ENCODE results near the gene KLC4.

KLC4 gene

DNA sequence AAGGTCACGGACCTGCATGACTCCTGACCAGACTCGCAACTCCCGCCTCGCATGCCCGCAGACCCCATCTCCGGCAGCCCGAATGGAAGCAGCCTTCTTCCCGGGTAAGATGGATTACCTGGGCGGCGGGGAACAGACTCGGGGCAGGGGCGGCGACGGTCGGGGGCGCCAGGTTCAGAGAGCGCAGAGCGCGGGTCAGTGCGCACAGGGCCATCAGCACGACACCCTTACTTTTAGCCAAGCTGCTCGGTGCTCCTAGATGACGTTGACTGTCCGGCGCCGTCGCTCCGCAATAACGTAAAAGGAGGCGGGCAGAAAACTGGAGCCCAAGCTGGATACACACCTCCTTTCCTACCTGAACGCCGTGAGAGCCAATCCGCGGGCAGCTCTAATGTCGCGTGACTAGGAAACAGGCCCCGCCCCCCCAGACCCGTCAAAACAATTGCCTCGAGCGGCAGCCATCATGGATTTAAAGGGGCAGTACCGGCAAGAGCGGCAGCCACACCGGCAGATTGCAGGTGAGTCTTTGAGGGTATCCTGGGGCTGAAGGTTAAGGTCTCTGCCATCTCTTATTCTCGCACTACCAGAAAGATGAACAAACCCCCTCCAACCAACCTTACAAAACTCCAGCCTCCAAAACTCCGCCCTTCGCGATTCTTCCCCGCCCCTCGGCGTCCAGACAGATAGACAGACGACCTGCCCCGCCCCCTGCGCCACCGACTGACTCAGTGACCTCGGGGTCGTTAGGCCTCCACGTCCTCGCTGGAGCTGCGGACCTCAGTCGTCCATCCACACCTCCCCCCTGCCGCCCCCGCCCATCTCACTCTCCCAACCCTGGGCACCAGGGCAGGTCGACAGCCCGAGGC is at the start of gene KLC4, which contains the start of gene MRPL2:
Gene KLC4, plus strand, starts transcription at position 464 of the 866 bp plus-strand sequence. CDS start 1,705 bp downstream, outside the sequence.
Gene MRPL2, minus strand, starts transcription at position 267 of the 866 bp plus-strand sequence. Its CDS starts 53 bp downstream, at position 214.
- peak; percentile 99 for DNase-seq

DNA sequence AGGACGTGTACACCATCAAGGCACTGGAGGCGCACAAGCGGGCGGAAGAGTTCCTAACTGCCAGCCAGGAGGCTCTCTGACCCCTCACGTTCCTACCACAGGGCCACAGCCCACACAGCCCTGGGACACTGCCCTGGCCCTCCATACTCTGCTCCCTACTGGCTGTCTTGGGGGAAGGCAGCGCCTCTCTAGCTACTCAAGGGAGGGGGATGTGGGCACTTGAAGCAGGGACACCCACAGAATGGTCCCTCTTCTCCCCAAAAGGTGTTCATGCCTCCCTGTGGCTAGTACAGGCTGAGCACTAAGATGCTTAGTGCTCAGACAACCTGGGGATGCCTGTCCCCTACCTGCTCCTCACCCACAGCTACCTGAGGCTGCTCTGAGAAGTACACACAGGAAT is 48.2 kb upstream of the KLC4 start:
- DNase-seq = no peak

DNA sequence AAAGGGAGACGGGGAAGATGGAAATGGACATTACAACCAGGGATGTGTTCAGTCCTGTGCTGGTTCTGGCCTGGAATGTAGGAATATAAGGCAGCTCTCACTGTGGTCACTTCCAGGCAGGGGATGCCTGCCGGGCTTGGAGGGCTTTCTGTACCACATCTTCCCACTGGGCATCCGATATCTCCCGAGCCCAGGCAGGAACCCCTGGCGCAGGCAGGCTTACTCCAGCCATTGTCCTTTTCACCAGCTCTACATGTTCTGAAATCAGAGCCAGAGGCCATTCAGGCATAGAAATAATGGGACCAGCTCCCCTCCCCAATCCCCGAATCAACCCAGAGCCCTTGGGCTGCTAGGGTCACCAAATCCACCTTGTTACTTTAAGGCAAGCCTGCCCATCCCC is 47.1 kb upstream of the KLC4 start:
- no peak for DNase-seq

DNA sequence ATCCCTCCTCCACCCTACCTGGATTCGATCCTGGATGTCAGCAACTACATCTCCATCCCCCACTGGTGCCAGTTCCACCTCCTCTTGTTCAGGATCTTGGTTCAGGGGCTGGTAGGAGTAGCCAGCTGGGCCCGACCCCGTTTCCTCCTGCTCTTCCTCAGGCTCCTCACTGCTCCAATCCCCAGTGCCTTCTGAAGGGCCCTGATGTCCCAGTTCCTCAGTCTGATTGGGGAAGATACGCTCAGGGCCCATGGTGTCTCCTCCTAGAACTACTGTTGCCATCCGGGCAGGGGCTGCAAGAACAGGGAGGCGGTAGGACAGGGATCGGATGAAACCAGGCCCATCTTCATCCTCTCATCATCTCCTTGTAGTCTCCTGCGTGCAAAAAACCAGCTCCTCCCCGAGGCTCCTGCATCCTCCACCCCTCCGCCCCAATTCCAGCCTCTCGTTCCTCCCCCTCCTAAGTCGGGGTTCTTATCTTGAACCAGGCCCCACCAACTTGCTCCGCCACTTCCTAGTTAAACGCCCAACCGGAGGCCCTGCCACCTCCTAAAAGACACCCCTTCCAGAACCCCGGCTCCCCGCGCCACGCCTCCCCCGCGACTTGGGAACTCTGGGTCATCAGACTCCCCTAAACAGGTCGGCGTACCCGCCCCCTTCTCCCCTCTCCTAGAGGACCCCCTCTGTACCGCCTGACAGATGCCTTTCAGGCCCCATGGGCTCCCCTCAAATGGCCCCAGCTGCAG is 46.2 kb upstream of the KLC4 start:
- DNase-seq = peak; percentile 54

DNA sequence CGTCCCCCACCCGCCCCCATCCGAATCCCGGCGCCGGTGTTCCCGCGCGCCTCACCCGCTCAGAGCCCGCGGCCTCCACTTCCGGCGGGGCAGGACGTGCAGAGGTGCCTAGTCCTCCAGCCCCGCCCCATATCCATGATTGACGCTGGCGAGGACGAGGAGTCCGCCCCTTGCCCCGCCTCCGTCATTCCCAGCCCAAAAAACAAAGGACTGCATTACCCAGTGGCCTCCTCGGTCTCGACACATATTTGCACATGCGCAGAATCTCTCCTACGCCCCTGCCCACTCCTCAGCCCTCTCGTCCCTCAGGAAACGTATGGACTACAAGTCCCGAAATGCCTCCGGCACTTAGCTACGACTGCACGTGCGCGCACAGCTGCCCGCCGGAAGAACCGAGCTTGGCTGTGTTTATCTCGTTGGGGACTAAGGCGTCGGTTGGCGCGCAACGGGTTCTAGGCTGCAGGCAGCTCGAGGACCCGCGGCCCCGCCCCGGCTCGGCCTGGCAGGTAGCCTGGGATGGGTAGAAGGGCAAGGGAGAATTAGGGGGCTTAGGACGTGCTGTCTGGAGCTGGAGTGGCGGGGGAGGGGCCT is 45.5 kb upstream of the KLC4 start, which contains the start of the genes KLHDC3 and MEA1:
Gene KLHDC3, plus strand, starts transcription at position 407 of the 591 bp plus-strand sequence. CDS start 2,944 bp downstream, outside the sequence.
Gene MEA1, minus strand, starts transcription at position 104 of the 591 bp plus-strand sequence. CDS start 133 bp downstream, outside the sequence.
- peak; percentile 99 for DNase-seq

DNA sequence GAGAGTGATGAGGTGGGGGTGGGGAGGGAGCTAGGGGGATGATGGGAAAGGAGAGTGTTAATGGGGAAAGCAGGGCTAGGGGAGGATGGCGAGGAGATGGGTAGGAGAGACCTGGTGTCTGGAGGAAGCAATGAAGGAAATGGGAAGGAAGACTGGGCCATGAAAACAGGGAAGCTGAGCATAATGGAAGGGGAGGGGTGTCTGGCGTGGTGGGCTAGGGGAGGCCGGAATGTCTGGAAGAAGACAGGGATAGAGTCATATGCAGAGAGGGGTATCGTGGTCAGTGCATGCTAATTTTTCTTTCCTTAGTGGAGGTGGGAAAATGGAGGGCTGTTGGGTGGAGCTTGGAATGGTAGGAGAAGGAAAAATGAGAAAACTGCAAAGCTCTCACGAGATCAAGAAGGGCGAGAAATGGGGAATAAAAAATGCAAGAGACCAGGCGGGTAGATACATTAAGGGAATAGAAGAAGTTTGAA is 45.0 kb upstream of the KLC4 start:
- peak; percentile 34 for DNase-seq

DNA sequence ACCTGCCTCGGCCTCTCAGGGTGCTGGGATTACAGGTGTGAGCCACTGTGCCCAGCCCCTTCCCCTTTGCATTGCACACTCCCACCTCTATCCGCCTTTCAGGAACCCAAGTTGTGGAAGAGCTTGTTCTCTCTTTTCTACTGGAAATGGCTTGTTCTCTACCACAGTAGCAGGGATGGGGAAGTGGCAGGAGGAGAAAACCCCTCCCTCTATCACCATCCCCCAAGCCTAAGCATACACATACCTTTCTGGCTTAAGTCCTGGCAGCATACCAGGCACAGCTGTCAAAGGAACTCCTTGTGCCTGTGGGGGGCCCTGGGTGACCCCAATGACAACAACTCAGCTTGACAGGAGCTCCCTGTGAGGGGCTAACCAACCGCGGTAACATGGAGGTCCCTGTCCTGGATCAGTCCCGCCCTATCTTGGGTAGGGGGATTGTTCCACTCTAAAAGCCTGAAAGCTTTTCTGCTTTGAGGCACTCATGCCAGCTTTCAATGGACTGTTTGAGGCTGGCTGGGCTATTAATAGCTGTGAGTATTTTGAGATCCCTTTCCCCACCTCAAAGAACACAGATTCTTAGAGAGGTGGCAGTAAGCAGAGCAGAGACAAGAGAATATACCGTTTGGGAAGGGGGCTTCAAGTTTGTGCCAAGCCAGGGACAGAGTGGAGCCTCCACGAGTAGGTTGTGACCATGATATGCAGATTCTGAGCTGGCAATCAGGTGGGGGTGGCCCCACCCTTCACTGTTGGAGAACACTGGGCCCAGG is 43.1 kb upstream of the KLC4 start:
- no peak for DNase-seq

DNA sequence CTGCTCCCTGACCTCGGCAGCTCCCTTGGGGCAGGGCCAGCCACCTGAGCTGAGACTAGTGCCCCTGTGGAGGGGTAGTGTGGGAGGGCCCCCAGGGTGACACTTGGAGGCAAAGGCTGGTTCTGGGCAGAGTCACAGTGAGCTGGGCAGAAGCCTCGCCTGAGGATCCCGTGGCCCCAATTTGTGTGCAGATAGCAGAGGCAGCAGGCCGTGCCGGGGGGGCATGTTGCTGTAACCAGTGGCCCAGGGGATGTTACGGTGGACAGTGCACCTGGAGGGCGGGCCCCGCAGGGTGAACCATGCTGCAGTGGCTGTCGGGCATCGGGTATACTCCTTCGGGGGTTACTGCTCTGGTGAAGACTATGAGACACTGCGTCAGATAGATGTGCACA is 42.5 kb upstream of the KLC4 start:
- DNase-seq = no peak

DNA sequence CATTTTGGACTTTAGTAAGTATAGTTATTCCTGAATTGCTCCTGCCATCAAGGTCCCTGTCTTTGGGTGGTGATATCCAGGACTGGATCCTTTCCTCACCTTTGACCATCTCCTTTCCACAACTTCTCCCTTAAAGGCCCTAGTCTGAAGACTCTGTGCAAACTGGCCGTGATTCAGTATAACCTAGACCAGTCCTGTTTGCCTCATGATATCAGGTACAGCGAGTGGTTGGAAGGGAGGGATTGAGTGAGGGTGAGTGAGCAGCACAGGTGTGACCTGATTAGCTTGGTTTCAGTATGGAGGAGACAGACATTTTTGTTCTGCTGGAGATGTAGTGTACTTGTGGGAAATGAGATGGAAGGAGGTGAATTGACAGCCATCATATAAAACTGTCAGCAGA is 40.3 kb upstream of the KLC4 start:
- no peak for DNase-seq

DNA sequence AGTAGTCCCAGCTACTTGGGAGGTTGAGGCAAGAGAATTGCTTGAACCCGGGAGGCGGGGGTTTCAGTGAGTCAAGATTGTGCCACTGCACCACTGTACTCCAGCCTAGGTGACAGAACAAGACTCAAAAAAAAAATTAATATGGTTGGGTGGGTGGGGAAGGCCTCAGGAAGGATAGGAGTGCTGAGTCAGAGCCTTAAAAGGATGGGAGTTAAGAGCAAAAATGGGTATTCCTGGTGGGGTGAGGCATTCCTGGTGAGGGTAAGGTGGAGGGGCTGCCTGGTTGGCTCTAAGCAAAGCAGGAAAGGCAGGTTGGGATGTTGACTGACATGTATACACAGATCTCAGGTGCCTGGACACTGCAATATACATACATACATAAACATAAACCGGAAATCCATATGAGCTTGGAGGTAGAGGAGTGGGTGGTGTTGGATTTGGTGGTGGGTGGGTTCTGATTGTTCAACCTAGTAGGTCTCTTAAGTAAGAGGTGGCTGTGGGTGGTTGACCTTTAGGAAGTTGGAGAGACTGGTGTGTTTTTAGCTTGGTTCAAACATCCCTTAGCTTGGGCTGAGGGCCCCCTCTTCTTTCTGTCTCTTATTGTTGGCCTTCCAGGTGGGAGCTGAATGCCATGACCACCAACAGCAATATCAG is 39.3 kb upstream of the KLC4 start:
- DNase-seq = no peak

DNA sequence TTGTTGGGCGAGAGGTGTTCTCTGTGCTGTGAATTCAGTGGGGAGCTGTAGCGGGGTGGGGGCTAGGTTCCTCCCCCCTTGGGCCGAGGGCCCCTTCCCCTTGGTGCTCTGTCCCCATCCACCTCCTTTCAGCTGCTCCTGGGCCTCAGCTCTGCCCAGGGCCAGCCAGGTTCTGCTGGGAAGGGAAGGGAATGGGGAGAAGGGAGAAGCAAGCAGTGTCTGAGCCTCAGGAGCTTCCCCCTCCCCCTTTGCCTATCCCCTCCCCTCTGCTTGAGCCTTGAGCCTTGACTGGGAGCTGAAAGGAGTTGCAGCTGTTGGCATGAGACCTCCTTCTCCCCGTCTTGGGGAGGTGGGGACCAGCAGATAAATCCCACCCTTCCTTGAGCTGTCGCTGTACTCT is 38.6 kb upstream of the KLC4 start:
- DNase-seq = no peak

DNA sequence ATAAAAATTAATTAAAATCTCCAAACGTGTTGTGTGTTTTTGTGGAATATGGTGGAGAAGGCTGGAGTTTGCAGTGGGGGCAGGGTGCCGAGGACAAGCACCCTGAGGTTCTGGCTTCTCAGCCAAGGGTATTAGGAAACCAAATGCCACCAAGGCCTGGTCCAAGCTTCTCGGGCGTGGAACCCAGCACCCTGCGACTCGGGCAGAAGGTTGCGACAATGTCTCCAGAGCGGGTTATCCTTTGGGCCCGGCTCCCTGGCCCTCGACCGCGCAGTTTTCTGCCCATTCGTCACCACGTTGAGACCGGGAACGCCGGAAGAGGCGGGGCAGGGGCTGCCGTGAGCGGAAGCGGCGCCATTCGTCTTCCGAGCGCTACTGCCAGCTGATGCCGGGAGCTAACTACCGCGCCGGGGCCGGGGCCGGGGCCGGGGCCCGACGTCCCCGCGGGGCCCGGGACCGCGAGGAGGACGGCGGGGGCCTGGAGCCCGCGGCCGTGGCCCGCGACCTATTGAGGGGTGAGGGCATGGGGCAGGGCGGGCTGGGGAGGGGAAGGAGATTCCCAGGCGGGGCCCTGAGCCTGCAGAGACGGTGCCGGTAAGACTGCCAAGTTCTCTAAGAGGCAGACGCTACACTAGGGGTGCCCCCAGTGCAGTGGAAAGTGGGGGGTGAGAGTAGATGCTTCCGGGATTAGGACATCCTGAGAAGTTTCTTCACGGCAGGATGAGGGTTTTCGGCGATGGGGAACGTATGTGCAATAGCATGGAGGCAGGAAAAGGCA is 38.0 kb upstream of the KLC4 start, which contains the start of gene RRP36:
Gene RRP36, plus strand, starts transcription at position 354 of the 778 bp plus-strand sequence. Its CDS starts 32 bp downstream, at position 386.
- peak; percentile 70 for DNase-seq

DNA sequence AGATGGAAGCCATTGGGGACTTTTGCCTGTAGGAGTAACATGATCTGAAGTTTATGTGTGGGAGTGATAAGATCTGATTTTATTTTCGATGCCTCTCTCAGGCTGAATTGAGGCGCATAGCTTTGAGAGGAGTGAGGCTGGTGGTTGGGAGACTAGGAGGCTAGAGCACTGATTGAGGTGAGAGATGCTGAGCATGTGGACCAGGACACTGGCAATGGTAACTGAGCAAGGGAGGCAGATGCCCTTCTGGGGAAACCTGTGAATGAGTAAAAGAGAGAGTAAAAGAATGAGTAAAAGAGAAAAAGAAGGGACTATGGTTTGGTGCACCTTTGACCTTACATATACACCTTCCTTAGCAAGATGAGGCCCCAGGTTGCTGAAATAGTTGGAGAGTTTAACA is 35.0 kb upstream of the KLC4 start:
- no peak for DNase-seq

DNA sequence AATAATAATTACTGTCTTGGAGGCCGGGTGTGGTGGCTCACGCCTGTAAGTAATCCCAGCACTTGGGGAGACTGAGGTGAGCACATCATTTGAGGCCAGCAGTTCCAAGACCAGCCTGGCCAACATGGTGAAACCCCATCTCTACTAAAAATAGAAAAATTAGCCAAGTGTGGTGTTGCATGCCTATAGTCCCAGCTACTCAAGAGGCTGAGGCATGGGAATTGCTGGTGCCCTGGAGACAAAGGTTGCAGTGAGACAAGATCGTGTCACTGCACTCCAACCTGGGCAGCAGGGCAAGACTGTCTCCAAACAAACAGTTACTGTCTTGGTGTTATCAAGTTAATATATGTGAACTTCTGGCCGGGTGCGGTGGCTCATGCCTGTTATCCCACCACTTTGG is 33.1 kb upstream of the KLC4 start:
- no peak for DNase-seq

DNA sequence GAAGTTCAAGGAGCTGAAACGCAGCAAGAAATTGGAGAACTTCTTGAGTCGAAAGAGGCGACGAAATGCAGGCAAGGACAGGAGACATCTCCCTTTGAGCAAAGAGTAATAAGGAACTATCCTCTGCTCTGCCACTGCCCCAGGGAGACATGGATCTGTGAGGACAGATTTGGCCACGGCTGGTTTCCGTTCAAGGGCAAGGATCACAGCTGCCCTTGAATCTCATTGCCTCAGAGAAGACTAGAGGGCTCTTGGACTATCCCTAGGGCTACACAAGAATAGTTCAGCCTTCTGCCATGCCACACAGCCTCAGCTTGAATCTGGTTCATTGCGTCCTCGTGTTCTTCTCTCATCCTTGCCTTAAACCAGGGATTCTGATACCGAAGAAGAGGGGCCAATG is 30.3 kb upstream of the KLC4 start:
- no peak for DNase-seq

DNA sequence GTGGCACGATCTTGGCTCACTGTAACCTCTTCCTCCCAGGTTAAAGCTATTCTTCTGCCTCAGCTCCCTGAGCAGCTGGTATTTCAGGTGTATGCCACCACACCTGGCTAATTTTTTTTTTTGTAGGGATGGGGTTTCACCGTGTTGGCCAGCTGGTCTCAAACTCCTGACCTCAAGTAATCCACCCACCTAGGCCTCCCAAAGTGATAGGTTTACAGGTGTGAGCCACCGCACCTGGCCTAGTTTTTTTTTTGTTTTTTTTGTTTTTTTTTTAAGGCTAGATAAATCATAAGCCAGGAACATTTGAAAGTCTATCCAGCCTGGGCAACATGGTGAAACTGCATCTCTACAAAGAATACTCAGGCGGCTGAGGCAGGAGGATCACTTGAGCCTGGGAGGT is 27.1 kb upstream of the KLC4 start:
- no peak for DNase-seq

DNA sequence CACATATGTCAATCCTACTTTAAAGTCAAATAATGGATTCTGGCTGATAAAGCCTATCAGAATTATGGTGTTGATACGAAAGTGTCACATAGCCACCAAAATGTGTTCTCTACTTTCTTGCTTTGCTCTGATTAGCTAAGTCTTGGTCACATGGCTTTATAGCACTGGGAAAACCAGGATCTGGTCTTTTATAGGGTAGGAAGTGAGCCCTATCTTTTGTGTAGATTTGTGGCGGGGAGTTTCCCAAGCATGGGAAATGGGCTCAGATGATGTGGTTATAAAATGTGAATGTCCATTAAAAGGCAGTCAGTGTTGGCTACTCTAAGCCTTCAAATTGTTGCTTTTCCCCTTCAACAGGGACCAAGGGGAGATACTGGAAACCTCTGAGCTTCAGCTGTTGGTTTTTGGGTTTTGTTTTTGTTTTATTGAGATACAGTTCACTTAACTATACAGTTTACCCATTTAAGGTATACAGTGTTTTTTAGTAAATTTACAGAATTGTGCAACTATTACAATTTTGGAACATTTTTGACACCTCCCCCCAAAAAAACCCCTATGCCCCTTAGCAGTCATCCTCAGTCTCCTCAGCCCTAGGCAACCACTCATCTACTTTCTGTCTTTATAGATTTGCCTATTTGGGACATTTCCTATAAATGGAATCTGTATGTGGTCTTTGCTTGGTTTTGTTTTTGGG is 25.8 kb upstream of the KLC4 start:
- no peak for DNase-seq

DNA sequence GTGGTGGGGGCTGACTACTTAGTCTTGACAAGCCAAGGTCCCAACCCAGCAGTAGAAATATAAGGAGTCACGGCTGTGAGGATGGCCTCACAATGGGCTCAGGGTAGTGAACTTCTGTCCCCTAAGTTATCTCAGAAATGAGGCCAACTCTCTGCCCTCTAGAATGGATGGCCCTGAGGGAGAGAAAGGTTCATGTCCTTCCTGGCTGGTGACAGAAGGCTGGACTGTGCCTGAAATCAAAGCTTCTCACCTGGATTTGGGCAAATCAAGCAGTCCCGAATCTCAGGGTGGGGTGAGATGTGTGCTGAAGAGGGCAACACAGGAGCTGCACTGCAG is 25.3 kb upstream of the KLC4 start:
- DNase-seq = no peak

DNA sequence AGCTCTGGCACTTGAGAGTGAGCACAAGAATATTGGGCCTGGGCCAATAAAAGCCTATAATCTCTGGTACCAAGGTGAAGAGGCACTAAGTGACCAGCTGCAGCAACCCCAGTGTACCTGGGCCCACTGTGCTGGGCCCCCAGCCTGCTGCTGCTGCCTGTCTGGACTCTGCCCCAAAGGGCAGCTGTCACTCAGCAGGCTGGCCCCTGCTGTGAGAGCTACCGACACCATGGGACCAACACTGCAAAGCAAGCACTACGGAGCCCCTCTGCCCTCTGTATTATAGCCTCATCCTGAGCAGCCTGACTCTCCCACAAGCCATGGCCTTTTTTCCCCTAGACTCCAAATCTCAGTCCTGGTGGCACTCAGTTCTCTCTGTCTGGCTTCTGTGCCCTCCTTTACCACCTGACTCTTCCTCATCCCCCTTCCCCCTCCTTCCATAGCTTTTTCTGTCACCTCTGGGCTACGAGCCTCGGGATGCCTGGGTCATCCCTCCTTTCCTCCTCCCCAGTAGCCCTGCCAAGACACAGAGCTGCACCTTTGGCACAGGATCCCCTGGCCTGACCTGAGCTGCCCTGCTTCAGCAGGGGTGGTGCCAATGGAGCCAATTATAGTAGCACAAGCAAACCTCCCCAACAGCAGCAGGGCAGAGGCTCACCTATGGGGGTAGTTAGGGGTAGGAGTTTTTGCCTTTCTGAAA is 23.8 kb upstream of the KLC4 start:
- DNase-seq = no peak

DNA sequence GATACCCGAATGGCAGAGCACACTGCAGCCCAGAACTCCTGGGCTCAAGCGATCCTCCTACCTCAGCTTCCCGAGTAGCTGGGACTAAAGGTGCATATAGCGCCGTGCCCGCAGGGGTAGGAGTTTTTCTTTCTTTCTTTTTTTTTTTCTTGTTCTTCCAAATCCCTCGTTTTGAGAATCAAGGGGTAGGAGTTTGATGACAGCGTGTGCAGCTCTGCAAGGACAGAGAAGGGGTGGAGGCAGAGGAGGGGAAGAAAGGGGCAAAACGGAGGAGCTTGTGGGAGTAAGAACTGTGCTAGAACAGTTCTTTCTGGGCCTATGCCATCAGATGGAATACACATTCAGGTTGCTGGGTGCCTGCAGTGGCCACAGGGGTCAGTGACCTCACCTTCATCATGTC is 22.7 kb upstream of the KLC4 start:
- no peak for DNase-seq

Measured in HCEC 1CT (cell line).